HPDE6-E6E7 (cell line): ENCODE measurements around the gene COTL1.

Experiments
- DNase-seq: peaks from one replicate; pipeline ENCODE4 v3.0.0; 2011; ENCODE audit warnings: missing footprints; ENCODE audit errors: extremely low spot score

Gene COTL1

GRCh38 chr16:84548971-84549844 lies 68.7 kb downstream of the COTL1 start:
- DNase-seq = no peak

- no peak for DNase-seq
These were observed 69.4 kb downstream of the COTL1 start for GRCh38 chr16:84548508-84548907.

GRCh38 chr16:84547546-84548061 lies 70.3 kb downstream of the COTL1 start:
- DNase-seq = no peak

GRCh38 chr16:84546669-84547545 lies 71.0 kb downstream of the COTL1 start:
- DNase-seq = no peak

- DNase-seq = no peak
These were observed 72.7 kb downstream of the COTL1 start for GRCh38 chr16:84545114-84545737.

GRCh38 chr16:84544031-84544773 lies 73.7 kb downstream of the COTL1 start:
- no peak for DNase-seq

- no peak for DNase-seq
These were observed 74.6 kb downstream of the COTL1 start for GRCh38 chr16:84543253-84543652.

GRCh38 chr16:84541999-84542817 lies 75.7 kb downstream of the COTL1 start:
- DNase-seq = no peak

GRCh38 chr16:84540194-84540593 lies 77.7 kb downstream of the COTL1 start:
- no peak for DNase-seq

- DNase-seq = no peak
These were observed 79.5 kb downstream of the COTL1 start for GRCh38 chr16:84538222-84538840.

- DNase-seq = no peak
These were observed 80.3 kb downstream of the COTL1 start for GRCh38 chr16:84537491-84538151.

- no peak for DNase-seq
These were observed 82.0 kb downstream of the COTL1 start for GRCh38 chr16:84535851-84536250.

- DNase-seq = no peak
These were observed 82.5 kb downstream of the COTL1 start for GRCh38 chr16:84535408-84535807.

GRCh38 chr16:84534815-84535214 lies 83.1 kb downstream of the COTL1 start:
- DNase-seq = no peak

- DNase-seq = no peak
These were observed 84.9 kb downstream of the COTL1 start for GRCh38 chr16:84532855-84533486.

GRCh38 chr16:84532291-84532724 lies 85.6 kb downstream of the COTL1 start:
- DNase-seq = peak; percentile 58

- DNase-seq = no peak
These were observed 86.2 kb downstream of the COTL1 start for GRCh38 chr16:84531671-84532111.

- DNase-seq = no peak
These were observed 87.3 kb downstream of the COTL1 start for GRCh38 chr16:84530590-84530989.

GRCh38 chr16:84529607-84530006 lies 88.3 kb downstream of the COTL1 start:
- DNase-seq = no peak
